GM12878 (cell line): ENCODE measurements around the gene NAP1L4. TPM values are rescaled to one million over a fixed set of nuclear protein-coding genes. Genes with fewer than 3 reads are reported as not detected.

ENCODE experiments used
- ATAC-seq: fragments of 200-7000 bp; cut with Tn5 transposase; 3 replicates; pipeline ENCODE4 v1.9.1; 2020; ENCODE audit warnings: mild to moderate bottlenecking, moderate library complexity
- BruUV-seq: library from RNA; stranded (reverse); fragments of 400-500 nt; replicated peaks from 2 replicates; lab custom pipeline; 2021; lab: Mats Ljungman, UMichigan
- CTCF ChIA-PET: fragments of 300-600 bp; sonication (Branson Sonifier 250); formaldehyde crosslinking; extraction: SDS; loops from one replicate; lab custom pipeline; 2021; ENCODE audit warnings: inconsistent platforms; lab: Yijun Ruan, JAX
- POLR2A ChIA-PET: fragments of 350-600 bp; formaldehyde crosslinking; extraction: SDS; loops from one replicate; lab custom pipeline; 2021; ENCODE audit warnings: inconsistent platforms; lab: Charles Lee
- RAD21 ChIA-PET: fragments of 300-600 bp; sonication (Branson Sonifier 250); formaldehyde crosslinking; loops from one replicate; lab custom pipeline; 2023; ENCODE audit warnings: antibody characterized with exemption; ENCODE audit not compliant: unreplicated experiment; lab: Charles Lee
- SMC1A ChIA-PET: fragments of 300-600 bp; sonication (Branson Sonifier 250); formaldehyde crosslinking; loops from one replicate; lab custom pipeline; 2023; ENCODE audit not compliant: unreplicated experiment, uncharacterized antibody; lab: Charles Lee
- DNase-seq: peaks from one replicate; pipeline ENCODE4 v3.0.0-alpha.2; 2011; ENCODE audit warnings: low read depth, low spot score
- FAIRE-seq: peaks from 3 replicates; lab custom pipeline; 2011; peaks lifted over from hg19 to GRCh38; lab: Jason Lieb, UNC
- H2AFZ ChIP-seq: 2 replicates; pipeline ENCODE4 v1.6.0; 2011; ENCODE audit warnings: low read depth, low read length, control low read depth; ENCODE audit not compliant: control insufficient read depth
- H3K27ac ChIP-seq: 2 replicates; pipeline ENCODE4 v1.5.1; 2011; ENCODE audit warnings: control low read depth; ENCODE audit not compliant: control insufficient read depth, insufficient read depth
- H3K27me3 ChIP-seq, 2 experiments: replicated peaks in 1 of 2; 2 replicates each; pipeline versions ENCODE4 v1.6.0 to v1.6.1; 2011; ENCODE audit warnings: low read length in 1 of 2; ENCODE audit not compliant: control insufficient read depth in 2 of 2, insufficient read depth in 2 of 2
- H3K36me3 ChIP-seq, 2 experiments: 2 replicates each; pipeline ENCODE4 v1.5.1; 2011; ENCODE audit warnings: low read length in 1 of 2; ENCODE audit not compliant: control insufficient read depth in 2 of 2, insufficient read depth in 2 of 2
- H3K4me1 ChIP-seq: 2 replicates; pipeline ENCODE4 v1.6.1; 2011; ENCODE audit warnings: mild to moderate bottlenecking, low read length, moderate library complexity, mixed read lengths; ENCODE audit not compliant: control insufficient read depth, insufficient read depth
- H3K4me2 ChIP-seq: 2 replicates; pipeline ENCODE4 v1.6.0; 2011; ENCODE audit warnings: control low read depth; ENCODE audit not compliant: control insufficient read depth, insufficient read depth
- H3K4me3 ChIP-seq: fragments of 200-600 bp; sonication (generic); 2 replicates; pipeline ENCODE4 v1.5.1; 2016
- H3K79me2 ChIP-seq: 2 replicates; pipeline ENCODE4 v1.6.0; 2011; ENCODE audit warnings: low read length; ENCODE audit not compliant: control insufficient read depth, insufficient read depth
- H3K9ac ChIP-seq: 2 replicates; pipeline ENCODE4 v1.8.0; 2011; ENCODE audit warnings: low read length, control low read depth, mixed read lengths; ENCODE audit not compliant: control insufficient read depth, insufficient read depth
- H3K9me3 ChIP-seq: replicated peaks from 3 replicates; pipeline ENCODE4 v1.5.1; 2011; ENCODE audit warnings: mild to moderate bottlenecking, low read length; ENCODE audit not compliant: control insufficient read depth, insufficient read depth
- H4K20me1 ChIP-seq: 2 replicates; pipeline ENCODE4 v1.6.0; 2011; ENCODE audit not compliant: control insufficient read depth, insufficient read depth
- CHD1 ChIP-seq: IDR thresholded peaks from 2 replicates; pipeline ENCODE4 v1.6.1; 2012; ENCODE audit warnings: low read depth, low read length, improper control_type of control experiment
- HCFC1 ChIP-seq: fragments of 150-350 bp; IDR thresholded peaks from 2 replicates; pipeline ENCODE4 v1.6.1; 2014; ENCODE audit warnings: low read length
- KLF5 ChIP-seq: fragments of 450-650 bp; IDR thresholded peaks from 2 replicates; pipeline ENCODE4 v1.6.1; 2014; ENCODE audit warnings: mild to moderate bottlenecking; ENCODE audit not compliant: partially characterized antibody
- NR2C1 ChIP-seq: fragments of 450-650 bp; IDR thresholded peaks from 2 replicates; pipeline ENCODE4 v1.6.1; 2017; ENCODE audit warnings: antibody characterized with exemption, mild to moderate bottlenecking, moderate library complexity
- NR2F1 ChIP-seq: fragments of 450-650 bp; conservative IDR thresholded peaks from 2 replicates; pipeline ENCODE4 v1.6.1; 2017; ENCODE audit warnings: mild to moderate bottlenecking
- SMAD5 ChIP-seq: IDR thresholded peaks from 2 replicates; pipeline ENCODE4 v1.6.1; 2016; ENCODE audit warnings: antibody characterized with exemption, low read depth
- TCF12 ChIP-seq: IDR thresholded peaks from 2 replicates; pipeline ENCODE4 v1.6.1; 2011; ENCODE audit warnings: low read depth, mild to moderate bottlenecking, low read length
- WGBS: methylation state at CpG from one replicate; pipeline ENCODE4 v1.1.6; 2016; ENCODE audit warnings: low lambda C conversion rate; ENCODE audit not compliant: insufficient replicate concordance, insufficient coverage; ENCODE audit errors: missing lambda C conversion rate; 5-methylcytosine and 5-hydroxymethylcytosine counted together
- in situ Hi-C: fragments of 300-500 bp; cut with MboI; formaldehyde crosslinking; loops from 9 replicates; pipeline ENCODE4 v1.14.3; 2018; ENCODE audit warnings: mixed read lengths
- intact Hi-C: fragments of 100-400 bp; cut with micrococcal nuclease; formaldehyde crosslinking; loops from one replicate; pipeline ENCODE4 v1.14.2; 2022; ENCODE audit not compliant: unreplicated experiment
- polyA plus RNA-seq, 11 experiments: library from polyadenylated mRNA; depleted of rRNA in 4 of 11; unstranded in 6 of 11; stranded (reverse) in 5 of 11; fragments of >200 nt; fragmentation: Nextera tagmentation in 4 of 11; fragmentation: Illumina TruSeq in 1 of 11; extraction: Ambion mirVana in 4 of 11; extraction: Trizol in 1 of 11; gene quantifications; 1 replicate in 1 of 11; 2 replicates in 10 of 11; pipeline versions ENCODE4 v1.2.1 to v1.2.3, GENCODE V29; 2011 to 2016; ENCODE audit warnings: inconsistent platforms in 2 of 11, missing spikeins in 2 of 11, low read depth in 1 of 11
- total RNA-seq, 4 experiments: library from RNA; depleted of rRNA in 3 of 4; stranded (reverse); fragments of >200 nt in 3 of 4; fragmentation: Illumina TruSeq in 1 of 4; extraction: Trizol in 1 of 4; gene quantifications; 2 replicates each; pipeline versions ENCODE4 v1.2.1 to v1.2.3, GENCODE V29; 2013 to 2021
- TF ChIP-seq, protein P1 (sequence below): fragments of 450-650 bp; formaldehyde crosslinking; IDR thresholded peaks from 2 replicates; pipeline ENCODE4 v1.5.0; 2022; ENCODE audit warnings: mild to moderate bottlenecking, missing genetic modification characterization
- TF ChIP-seq, protein P2 (sequence below): IDR thresholded peaks from 2 replicates; pipeline ENCODE4 v1.6.1; 2012; ENCODE audit warnings: low read depth, low read length, improper control_type of control experiment
- TF ChIP-seq, protein P3 (sequence below), 3 experiments: IDR thresholded peaks in 2 of 3; conservative IDR thresholded peaks in 1 of 3; 2 replicates each; pipeline ENCODE4 v1.5.1; 2011; ENCODE audit warnings: low read depth in 3 of 3, low read length in 3 of 3, mild to moderate bottlenecking in 3 of 3, control low read depth in 2 of 3, moderate library complexity in 2 of 3, inconsistent platforms in 1 of 3, mixed read lengths in 1 of 3; ENCODE audit not compliant: control insufficient read depth in 2 of 3, insufficient read depth in 1 of 3; ENCODE audit errors: extremely low read depth in 1 of 3
- TF ChIP-seq, protein P4 (sequence below): IDR thresholded peaks from 2 replicates; pipeline ENCODE4 v1.6.1; 2011; ENCODE audit warnings: borderline replicate concordance, low read depth, mild to moderate bottlenecking, moderate library complexity, low read length; ENCODE audit not compliant: insufficient read depth, poor library complexity, severe bottlenecking
- TF ChIP-seq, protein P5 (sequence below): IDR thresholded peaks from 2 replicates; pipeline ENCODE4 v1.6.1; 2012; ENCODE audit warnings: low read depth, low read length, improper control_type of control experiment

Gene NAP1L4
- total and polyA plus RNA-seq, 10 of the 15 experiments (the other 5 are each of a cell fraction or from before 2014, with no cell fraction given), result 24.8 to 198 (median 114) TPM

DNA sequence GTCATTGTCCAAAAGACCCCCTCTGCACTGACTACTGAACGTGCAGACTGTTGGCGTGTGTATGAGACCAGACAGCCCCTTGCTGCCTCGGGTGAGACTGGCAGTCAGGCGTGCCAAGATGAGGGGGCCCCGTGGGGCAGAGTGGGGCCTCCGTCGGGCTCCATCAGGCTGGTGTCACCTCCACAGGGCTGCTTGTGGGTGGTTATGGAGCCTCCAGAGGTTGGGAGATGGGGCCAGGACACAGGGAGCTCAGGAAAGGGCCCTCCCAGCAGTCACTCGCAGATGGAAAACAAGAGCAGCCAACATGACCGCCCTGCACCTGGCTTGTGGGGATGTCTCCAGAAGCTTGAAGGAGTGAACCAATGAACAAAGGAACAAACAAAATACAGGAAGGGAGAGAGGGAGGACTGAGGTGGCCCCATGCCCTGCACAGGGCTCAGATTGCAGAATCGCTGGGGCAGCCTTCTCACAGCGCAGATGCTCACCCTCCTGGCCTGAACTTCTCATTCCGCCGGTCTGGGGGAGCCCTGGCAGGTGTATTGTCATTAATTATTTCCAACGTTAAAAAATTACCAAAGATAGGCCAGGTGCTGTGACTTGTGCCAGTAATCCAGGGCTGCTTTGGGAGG lies 57.4 kb downstream of the NAP1L4 start (continued):
- TF ChIP-seq, protein P1, sequence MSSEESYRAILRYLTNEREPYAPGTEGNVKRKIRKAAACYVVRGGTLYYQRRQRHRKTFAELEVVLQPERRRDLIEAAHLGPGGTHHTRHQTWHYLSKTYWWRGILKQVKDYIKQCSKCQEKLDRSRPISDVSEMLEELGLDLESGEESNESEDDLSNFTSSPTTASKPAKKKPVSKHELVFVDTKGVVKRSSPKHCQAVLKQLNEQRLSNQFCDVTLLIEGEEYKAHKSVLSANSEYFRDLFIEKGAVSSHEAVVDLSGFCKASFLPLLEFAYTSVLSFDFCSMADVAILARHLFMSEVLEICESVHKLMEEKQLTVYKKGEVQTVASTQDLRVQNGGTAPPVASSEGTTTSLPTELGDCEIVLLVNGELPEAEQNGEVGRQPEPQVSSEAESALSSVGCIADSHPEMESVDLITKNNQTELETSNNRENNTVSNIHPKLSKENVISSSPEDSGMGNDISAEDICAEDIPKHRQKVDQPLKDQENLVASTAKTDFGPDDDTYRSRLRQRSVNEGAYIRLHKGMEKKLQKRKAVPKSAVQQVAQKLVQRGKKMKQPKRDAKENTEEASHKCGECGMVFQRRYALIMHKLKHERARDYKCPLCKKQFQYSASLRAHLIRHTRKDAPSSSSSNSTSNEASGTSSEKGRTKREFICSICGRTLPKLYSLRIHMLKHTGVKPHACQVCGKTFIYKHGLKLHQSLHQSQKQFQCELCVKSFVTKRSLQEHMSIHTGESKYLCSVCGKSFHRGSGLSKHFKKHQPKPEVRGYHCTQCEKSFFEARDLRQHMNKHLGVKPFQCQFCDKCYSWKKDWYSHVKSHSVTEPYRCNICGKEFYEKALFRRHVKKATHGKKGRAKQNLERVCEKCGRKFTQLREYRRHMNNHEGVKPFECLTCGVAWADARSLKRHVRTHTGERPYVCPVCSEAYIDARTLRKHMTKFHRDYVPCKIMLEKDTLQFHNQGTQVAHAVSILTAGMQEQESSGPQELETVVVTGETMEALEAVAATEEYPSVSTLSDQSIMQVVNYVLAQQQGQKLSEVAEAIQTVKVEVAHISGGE (CRISPR knock-in tag), result no peak
- no peak for TF ChIP-seq TCF12
- no peak for TF ChIP-seq KLF5
- TF ChIP-seq, protein P2, sequence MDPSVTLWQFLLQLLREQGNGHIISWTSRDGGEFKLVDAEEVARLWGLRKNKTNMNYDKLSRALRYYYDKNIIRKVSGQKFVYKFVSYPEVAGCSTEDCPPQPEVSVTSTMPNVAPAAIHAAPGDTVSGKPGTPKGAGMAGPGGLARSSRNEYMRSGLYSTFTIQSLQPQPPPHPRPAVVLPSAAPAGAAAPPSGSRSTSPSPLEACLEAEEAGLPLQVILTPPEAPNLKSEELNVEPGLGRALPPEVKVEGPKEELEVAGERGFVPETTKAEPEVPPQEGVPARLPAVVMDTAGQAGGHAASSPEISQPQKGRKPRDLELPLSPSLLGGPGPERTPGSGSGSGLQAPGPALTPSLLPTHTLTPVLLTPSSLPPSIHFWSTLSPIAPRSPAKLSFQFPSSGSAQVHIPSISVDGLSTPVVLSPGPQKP, result no peak
- TF ChIP-seq CHD1, result no peak

DNA sequence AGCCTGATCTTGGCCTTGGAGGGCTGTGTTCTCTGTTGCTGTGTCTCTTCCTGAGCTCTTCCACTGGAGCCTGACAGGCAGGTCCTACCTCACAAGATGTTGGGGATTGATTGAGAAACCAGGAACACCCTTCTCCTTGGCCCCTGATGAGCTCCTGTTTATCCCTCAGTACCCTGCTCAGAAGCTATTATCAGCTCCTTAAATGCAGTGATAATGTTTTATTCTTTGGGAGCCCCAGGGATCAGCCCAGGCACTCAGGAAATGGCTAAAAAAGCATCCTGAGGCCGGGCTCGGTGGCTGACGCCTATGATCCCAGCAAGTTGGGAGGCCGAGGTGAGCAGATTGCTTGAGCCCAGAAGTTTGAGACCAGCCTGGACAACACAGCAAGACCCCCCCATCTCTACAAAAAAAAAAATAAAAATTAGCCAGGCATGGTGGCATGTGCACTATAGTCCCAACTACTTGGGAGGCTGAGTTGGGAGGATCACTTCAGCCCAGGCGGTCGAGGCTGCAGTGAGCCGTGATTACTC lies 58.0 kb downstream of the NAP1L4 start:
- RAD21 ChIA-PET, result interaction anchor here (0.8 to 2.0 kb wide), 4 partner anchors 58 to 157 kb away, joined by 4 to 7 read pairs (median 4); partner anchors contain the start of gene NAP1L4
- no peak overlapping the region for H3K27ac ChIP-seq
- DNase-seq (no peak), FAIRE-seq (no peak), ATAC-seq (no peak)
- CTCF ChIA-PET, result interaction anchor here (0.7 to 2.0 kb wide), 8 partner anchors 8 to 403 kb away, joined by 3 to 5 read pairs (median 4); no protein-coding TSS in a partner anchor
- intact Hi-C loops, result loop anchor here (10.0 kb wide), 1 partner anchor 161 kb away; no protein-coding TSS in a partner anchor
- H3K79me2 ChIP-seq, result no peaks in the 10 kb centered on the region
- H3K4me3 ChIP-seq, result no peak overlapping the region
- H3K4me1 ChIP-seq, result peaks cover 17% of the 10 kb centered on the region
- H3K27me3 ChIP-seq, result peaks cover 0 to 4% of the 10 kb centered on the region in 2 experiments; a peak in 3 of 4 replicates
- SMC1A ChIA-PET, result interaction anchor here (1.0 to 1.6 kb wide), 2 partner anchors 42 to 55 kb away, joined by 3 to 6 read pairs; no protein-coding TSS in a partner anchor
- no TSS peak for BruUV-seq
- POLR2A ChIA-PET, result interaction anchor here (0.6 kb wide), 1 partner anchor 61 kb away, joined by 7 read pairs; no protein-coding TSS in a partner anchor
- no peak overlapping the region for H2AFZ ChIP-seq
- no peak overlapping the region for H3K4me2 ChIP-seq
- in situ Hi-C loops, result no loop called here
- WGBS, result 78% methylated on average over 7 of the region's 7 CpGs
- H3K36me3 ChIP-seq, result no peaks in the 10 kb centered on the region
- no peaks in the 10 kb centered on the region for H4K20me1 ChIP-seq
- no peak overlapping the region for H3K9ac ChIP-seq
- peaks cover 7% of the 10 kb centered on the region; the same call in 2 of the 3 replicates for H3K9me3 ChIP-seq
- TF ChIP-seq HCFC1, result no peak
- TF ChIP-seq, protein P3, sequence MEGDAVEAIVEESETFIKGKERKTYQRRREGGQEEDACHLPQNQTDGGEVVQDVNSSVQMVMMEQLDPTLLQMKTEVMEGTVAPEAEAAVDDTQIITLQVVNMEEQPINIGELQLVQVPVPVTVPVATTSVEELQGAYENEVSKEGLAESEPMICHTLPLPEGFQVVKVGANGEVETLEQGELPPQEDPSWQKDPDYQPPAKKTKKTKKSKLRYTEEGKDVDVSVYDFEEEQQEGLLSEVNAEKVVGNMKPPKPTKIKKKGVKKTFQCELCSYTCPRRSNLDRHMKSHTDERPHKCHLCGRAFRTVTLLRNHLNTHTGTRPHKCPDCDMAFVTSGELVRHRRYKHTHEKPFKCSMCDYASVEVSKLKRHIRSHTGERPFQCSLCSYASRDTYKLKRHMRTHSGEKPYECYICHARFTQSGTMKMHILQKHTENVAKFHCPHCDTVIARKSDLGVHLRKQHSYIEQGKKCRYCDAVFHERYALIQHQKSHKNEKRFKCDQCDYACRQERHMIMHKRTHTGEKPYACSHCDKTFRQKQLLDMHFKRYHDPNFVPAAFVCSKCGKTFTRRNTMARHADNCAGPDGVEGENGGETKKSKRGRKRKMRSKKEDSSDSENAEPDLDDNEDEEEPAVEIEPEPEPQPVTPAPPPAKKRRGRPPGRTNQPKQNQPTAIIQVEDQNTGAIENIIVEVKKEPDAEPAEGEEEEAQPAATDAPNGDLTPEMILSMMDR (IDR thresholded peaks at IDR 0.05 in 2 of 3, conservative IDR thresholded peaks at IDR 0.05 in 1 of 3; ENCODE audit: control insufficient read depth in 2 of 3, extremely low read depth in 1 of 3, insufficient read depth in 1 of 3, low read depth in 3 of 3, low read length in 3 of 3), result no peak
- TF ChIP-seq, protein P4, sequence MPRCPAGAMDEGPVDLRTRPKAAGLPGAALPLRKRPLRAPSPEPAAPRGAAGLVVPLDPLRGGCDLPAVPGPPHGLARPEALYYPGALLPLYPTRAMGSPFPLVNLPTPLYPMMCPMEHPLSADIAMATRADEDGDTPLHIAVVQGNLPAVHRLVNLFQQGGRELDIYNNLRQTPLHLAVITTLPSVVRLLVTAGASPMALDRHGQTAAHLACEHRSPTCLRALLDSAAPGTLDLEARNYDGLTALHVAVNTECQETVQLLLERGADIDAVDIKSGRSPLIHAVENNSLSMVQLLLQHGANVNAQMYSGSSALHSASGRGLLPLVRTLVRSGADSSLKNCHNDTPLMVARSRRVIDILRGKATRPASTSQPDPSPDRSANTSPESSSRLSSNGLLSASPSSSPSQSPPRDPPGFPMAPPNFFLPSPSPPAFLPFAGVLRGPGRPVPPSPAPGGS, result no peak
- TF ChIP-seq, protein P5, sequence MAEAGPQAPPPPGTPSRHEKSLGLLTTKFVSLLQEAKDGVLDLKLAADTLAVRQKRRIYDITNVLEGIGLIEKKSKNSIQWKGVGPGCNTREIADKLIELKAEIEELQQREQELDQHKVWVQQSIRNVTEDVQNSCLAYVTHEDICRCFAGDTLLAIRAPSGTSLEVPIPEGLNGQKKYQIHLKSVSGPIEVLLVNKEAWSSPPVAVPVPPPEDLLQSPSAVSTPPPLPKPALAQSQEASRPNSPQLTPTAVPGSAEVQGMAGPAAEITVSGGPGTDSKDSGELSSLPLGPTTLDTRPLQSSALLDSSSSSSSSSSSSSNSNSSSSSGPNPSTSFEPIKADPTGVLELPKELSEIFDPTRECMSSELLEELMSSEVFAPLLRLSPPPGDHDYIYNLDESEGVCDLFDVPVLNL, result no peak
- TF ChIP-seq NR2F1, result no peak
- no peak for TF ChIP-seq SMAD5
- TF ChIP-seq NR2C1, result no peak
